WERI-Rb-1 (cell line): ENCODE data around the gene VGLL4.

Source experiments
- DNase-seq: peaks from one replicate; pipeline ENCODE4 v3.0.0-alpha.2; 2020
- H3K27ac ChIP-seq: fragments of 250-450 bp; sonication (Bioruptor Pico); 2 replicates; pipeline ENCODE4 v1.5.1; 2020; ENCODE audit warnings: mild to moderate bottlenecking, moderate library complexity
- H3K27me3 ChIP-seq: fragments of 250-450 bp; sonication (Bioruptor Pico); 2 replicates; pipeline ENCODE4 v1.5.1; 2021; ENCODE audit warnings: mild to moderate bottlenecking, low read depth, moderate library complexity; ENCODE audit not compliant: insufficient read depth, severe bottlenecking
- H3K36me3 ChIP-seq: fragments of 250-450 bp; sonication (Bioruptor Pico); 2 replicates; pipeline ENCODE4 v1.5.1; 2020; ENCODE audit warnings: mild to moderate bottlenecking, moderate library complexity
- H3K4me3 ChIP-seq: 2 replicates; pipeline ENCODE4 v1.5.1; 2011; ENCODE audit warnings: low read depth, mild to moderate bottlenecking, control low read depth, low read length
- H3K9me3 ChIP-seq: fragments of 250-450 bp; sonication (Bioruptor Pico); 2 replicates; pipeline ENCODE4 v1.5.1; 2021; ENCODE audit warnings: mild to moderate bottlenecking, moderate library complexity; ENCODE audit not compliant: severe bottlenecking
- TF ChIP-seq, protein P1 (sequence below): IDR thresholded peaks from 2 replicates; pipeline ENCODE4 v1.5.1; 2011; ENCODE audit warnings: low read depth, mild to moderate bottlenecking, control low read depth, inconsistent platforms, low read length

The VGLL4 gene

DNA sequence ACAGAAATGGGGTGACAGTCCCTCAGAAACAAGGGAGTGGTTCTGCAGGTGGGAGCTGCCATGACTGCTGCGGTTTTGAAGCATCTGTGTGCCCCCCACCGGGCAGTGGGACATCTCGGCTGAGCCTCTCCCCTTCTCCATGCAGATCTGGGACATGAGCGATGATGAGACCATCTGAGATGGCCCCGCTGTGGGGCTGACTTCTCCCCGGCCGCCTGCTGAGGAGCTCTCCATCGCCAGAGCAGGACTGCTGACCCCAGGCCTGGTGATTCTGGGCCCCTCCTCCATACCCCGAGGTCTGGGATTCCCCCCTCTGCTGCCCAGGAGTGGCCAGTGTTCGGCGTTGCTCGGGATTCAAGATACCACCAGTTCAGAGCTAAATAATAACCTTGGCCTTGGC lies 89.0 kb downstream of the VGLL4 start:
- Histone ChIP-seq H3K4me3 (no peak overlapping the region), H3K27ac (no peak overlapping the region), H3K36me3 (peaks cover 49% of the 10 kb centered on the region), H3K27me3 (no peaks in the 10 kb centered on the region), H3K9me3 (no peaks in the 10 kb centered on the region)
- TF ChIP-seq, protein P1, sequence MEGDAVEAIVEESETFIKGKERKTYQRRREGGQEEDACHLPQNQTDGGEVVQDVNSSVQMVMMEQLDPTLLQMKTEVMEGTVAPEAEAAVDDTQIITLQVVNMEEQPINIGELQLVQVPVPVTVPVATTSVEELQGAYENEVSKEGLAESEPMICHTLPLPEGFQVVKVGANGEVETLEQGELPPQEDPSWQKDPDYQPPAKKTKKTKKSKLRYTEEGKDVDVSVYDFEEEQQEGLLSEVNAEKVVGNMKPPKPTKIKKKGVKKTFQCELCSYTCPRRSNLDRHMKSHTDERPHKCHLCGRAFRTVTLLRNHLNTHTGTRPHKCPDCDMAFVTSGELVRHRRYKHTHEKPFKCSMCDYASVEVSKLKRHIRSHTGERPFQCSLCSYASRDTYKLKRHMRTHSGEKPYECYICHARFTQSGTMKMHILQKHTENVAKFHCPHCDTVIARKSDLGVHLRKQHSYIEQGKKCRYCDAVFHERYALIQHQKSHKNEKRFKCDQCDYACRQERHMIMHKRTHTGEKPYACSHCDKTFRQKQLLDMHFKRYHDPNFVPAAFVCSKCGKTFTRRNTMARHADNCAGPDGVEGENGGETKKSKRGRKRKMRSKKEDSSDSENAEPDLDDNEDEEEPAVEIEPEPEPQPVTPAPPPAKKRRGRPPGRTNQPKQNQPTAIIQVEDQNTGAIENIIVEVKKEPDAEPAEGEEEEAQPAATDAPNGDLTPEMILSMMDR, result no peak
- no peak for DNase-seq

DNA sequence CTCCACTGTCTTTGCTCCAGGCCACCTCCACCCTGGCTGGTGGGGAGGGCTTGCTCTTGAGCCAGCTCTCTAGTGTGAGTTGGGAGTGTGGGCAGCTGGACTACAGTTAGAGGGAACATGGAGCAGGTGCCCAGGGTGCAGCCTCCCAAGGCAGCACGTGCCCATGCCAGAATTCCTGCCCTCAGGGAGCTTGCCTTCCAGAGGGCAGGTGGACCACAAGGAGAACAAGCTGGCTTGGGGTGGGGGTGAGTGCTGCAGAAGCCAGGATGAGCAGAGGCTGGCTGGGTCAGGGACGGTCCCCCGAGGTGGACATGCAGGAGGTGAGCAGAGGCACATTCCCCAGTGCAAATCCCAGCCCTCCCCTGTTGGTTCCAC lies 89.5 kb downstream of the VGLL4 start:
- no peak overlapping the region for H3K27ac ChIP-seq
- no peak overlapping the region for H3K4me3 ChIP-seq

DNA sequence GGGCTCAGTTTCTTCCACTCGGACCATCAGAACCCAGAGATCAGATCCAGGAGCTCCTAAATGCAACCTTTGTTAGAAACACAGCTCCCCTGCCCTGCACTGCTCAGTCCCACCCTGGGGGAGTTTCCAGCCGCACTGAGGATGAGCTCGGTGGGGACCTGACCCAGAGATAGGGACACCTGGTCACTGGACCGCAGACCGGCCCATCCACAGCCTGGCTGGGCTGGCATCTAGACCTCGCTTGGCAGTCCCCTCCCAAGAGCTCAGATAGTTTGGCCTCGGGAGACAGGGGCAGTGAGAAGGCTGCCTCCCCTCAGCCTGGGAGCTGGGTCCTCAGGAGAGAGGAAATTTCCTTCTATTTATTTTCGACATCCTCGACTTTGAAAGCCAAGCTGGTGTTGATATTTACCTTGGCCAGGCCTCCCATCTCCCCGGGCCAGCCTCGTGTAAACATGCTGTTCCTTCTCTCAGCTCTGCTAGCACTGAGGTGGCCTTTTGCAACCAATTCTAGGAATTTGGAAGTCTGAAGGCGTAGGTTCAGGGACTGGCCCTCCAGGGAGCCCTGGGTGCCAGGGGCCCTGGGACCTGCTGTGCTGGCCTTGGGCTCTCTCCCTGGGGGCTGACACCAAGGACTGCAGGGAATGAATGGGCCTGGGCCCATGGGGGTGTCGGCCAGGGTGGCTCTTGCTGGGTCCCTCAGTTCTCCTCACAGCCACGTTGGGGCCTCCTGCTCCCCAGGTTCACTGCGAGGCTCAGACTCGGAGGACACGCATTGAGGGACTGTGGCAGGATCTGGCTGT lies 90.1 kb downstream of the VGLL4 start:
- TF ChIP-seq, protein P1, result no peak
- Histone ChIP-seq H3K4me3 (no peak overlapping the region), H3K27ac (no peak overlapping the region), H3K36me3 (peaks cover 39% of the 10 kb centered on the region), H3K27me3 (no peaks in the 10 kb centered on the region), H3K9me3 (no peaks in the 10 kb centered on the region)
- no peak for DNase-seq

More for the DNA sequence above, 89.5 kb downstream of the VGLL4 start:
- DNase-seq, result no peak
- Histone ChIP-seq H3K27me3 (no peaks in the 10 kb centered on the region), H3K9me3 (no peaks in the 10 kb centered on the region), H3K36me3 (peaks cover 44% of the 10 kb centered on the region)
- TF ChIP-seq, protein P1, result no peak

GRCh38 chr3:11552289-11553264 lies 91.1 kb downstream of the VGLL4 start:
- no peak overlapping the region for H3K27ac ChIP-seq
- peaks cover 30% of the 10 kb centered on the region for H3K36me3 ChIP-seq
- no peaks in the 10 kb centered on the region for H3K9me3 ChIP-seq
- TF ChIP-seq, protein P1, result no peak
- no peak for DNase-seq
- H3K27me3 ChIP-seq, result no peaks in the 10 kb centered on the region
- H3K4me3 ChIP-seq, result no peak overlapping the region

DNA sequence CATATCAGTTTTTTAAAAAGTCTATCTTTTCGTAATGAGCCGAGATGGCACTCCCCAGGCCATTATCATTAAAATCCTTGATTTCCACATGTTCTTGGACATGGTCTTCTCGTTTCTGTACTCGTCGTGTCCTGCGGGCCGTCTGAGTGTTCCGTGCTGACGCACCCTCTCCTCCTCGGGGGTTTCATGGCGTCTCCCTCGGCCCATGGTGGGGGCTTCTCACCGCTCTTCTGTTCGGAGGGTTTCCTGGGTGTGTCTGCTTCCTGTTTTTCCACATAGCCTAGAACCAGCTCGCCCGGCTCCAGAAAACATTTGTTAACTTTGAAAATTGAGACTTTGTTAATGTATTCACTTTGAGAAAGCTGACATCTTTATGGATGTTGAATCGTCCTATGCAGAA lies 92.7 kb downstream of the VGLL4 start:
- H3K4me3 ChIP-seq, result no peak overlapping the region
- H3K27ac ChIP-seq, result no peak overlapping the region
- no peaks in the 10 kb centered on the region for H3K9me3 ChIP-seq
- peaks cover 17% of the 10 kb centered on the region for H3K36me3 ChIP-seq
- H3K27me3 ChIP-seq, result no peaks in the 10 kb centered on the region
- DNase-seq, result no peak
- TF ChIP-seq, protein P1, result no peak
